Common myeloid progenitor, CD34-positive (primary cell): ENCODE results near the gene DENND10.

ENCODE experiments used
- CTCF ChIA-PET: fragments of 350-600 bp; sonication (Branson Sonifier 250); formaldehyde crosslinking; loops from one replicate; lab custom pipeline; 2021; ENCODE audit warnings: antibody characterized with exemption; lab: Charles Lee
- POLR2A ChIA-PET: fragments of 350-600 bp; sonication (Branson Sonifier 250); formaldehyde crosslinking; loops from one replicate; lab custom pipeline; 2021; ENCODE audit warnings: antibody characterized with exemption; lab: Charles Lee
- DNase-seq, 3 donors: peaks; one replicate each; pipeline versions ENCODE4 v3.0.0 to v3.0.0-alpha.2; 2013
- H3K27ac ChIP-seq, 2 experiments: 1 replicate in 1 of 2; 2 replicates in 1 of 2; pipeline ENCODE4 v1.7.0; 2013; ENCODE audit warnings: inconsistent platforms in 2 of 2, low read length in 2 of 2, mild to moderate bottlenecking in 2 of 2, low read depth in 1 of 2, moderate library complexity in 1 of 2; ENCODE audit not compliant: severe bottlenecking in 2 of 2, insufficient read depth in 1 of 2, poor library complexity in 1 of 2
- H3K27me3 ChIP-seq, 5 experiments: replicated peaks in 2 of 5; 1 replicate in 3 of 5; 2 replicates in 2 of 5; pipeline versions ENCODE4 v1.6.1 to v1.7.0; 2013; ENCODE audit warnings: low read length in 4 of 5, mild to moderate bottlenecking in 2 of 5, moderate library complexity in 2 of 5, inconsistent platforms in 1 of 5; ENCODE audit not compliant: insufficient read depth in 5 of 5, control insufficient read depth in 4 of 5
- H3K36me3 ChIP-seq, 4 experiments: 1 replicate in 2 of 4; 2 replicates in 2 of 4; pipeline versions ENCODE4 v1.6.1 to v1.7.0; 2013; ENCODE audit warnings: low read length in 3 of 4, control low read depth in 1 of 4, mild to moderate bottlenecking in 1 of 4; ENCODE audit not compliant: control insufficient read depth in 4 of 4, insufficient read depth in 4 of 4
- H3K4me1 ChIP-seq, 4 experiments: 1 replicate in 3 of 4; 2 replicates in 1 of 4; pipeline versions ENCODE4 v1.6.1 to v1.7.1; 2013; ENCODE audit warnings: low read length in 3 of 4, mild to moderate bottlenecking in 3 of 4, control low read depth in 1 of 4, inconsistent platforms in 1 of 4, moderate library complexity in 1 of 4; ENCODE audit not compliant: control insufficient read depth in 4 of 4, insufficient read depth in 4 of 4; ENCODE audit errors: control extremely low read depth in 1 of 4
- H3K4me3 ChIP-seq, 7 experiments: 1 replicate in 4 of 7; 2 replicates in 3 of 7; pipeline versions ENCODE4 v1.5.1 to v1.7.0; 2013; ENCODE audit warnings: mild to moderate bottlenecking in 7 of 7, low read length in 6 of 7, moderate library complexity in 6 of 7, inconsistent platforms in 2 of 7, low read depth in 2 of 7, control low read depth in 1 of 7; ENCODE audit not compliant: insufficient read depth in 4 of 7, control insufficient read depth in 1 of 7; ENCODE audit errors: extremely low read depth in 1 of 7
- H3K9me3 ChIP-seq, 5 experiments: 1 replicate in 4 of 5; 2 replicates in 1 of 5; pipeline versions ENCODE4 v1.6.1 to v1.7.1; 2013; ENCODE audit warnings: low read length in 4 of 5, mild to moderate bottlenecking in 2 of 5, inconsistent platforms in 1 of 5, low read depth in 1 of 5, moderate library complexity in 1 of 5; ENCODE audit not compliant: control insufficient read depth in 4 of 5, insufficient read depth in 2 of 5; ENCODE audit errors: control extremely low read depth in 1 of 5
- WGBS: methylation state at CpG from one replicate; pipeline ENCODE4 v1.1.5; 2013; ENCODE audit not compliant: insufficient coverage; 5-methylcytosine and 5-hydroxymethylcytosine counted together

DENND10 gene

GRCh38 chr10:119098576-119098975 lies 5.3 kb upstream of the DENND10 start:
- Histone ChIP-seq H3K4me3 (no peak overlapping the region), H3K9me3 (no peaks in the 10 kb centered on the region), H3K36me3 (no peaks in the 10 kb centered on the region), H3K27ac (no peak overlapping the region), H3K4me1 (peaks cover 0 to 6% (median under 1%) of the 10 kb centered on the region in 4 experiments), H3K27me3 (no peaks in the 10 kb centered on the region)
- CTCF ChIA-PET = no interaction called here
- 94% methylated on average over 2 of the region's 3 CpGs for WGBS
- POLR2A ChIA-PET = no interaction called here
- no peak for DNase-seq

GRCh38 chr10:119100434-119101238 lies 3.3 kb upstream of the DENND10 start:
- peaks cover 4 to 17% (median 10%) of the 10 kb centered on the region in 4 experiments for H3K4me1 ChIP-seq
- POLR2A ChIA-PET = interaction anchor here (0.6 kb wide), 1 partner anchor 433 kb away, joined by 3 read pairs; no protein-coding TSS in a partner anchor
- no peaks in the 10 kb centered on the region for H3K36me3 ChIP-seq
- CTCF ChIA-PET = interaction anchor here (0.7 to 0.9 kb wide), 2 partner anchors 11 to 18 kb away, joined by 3 read pairs; no protein-coding TSS in a partner anchor
- H3K27ac ChIP-seq = no peak overlapping the region
- H3K4me3 ChIP-seq = no peak overlapping the region
- 100% methylated on average over 1 of the region's 3 CpGs for WGBS
- H3K27me3 ChIP-seq = no peaks in the 10 kb centered on the region
- no peaks in the 10 kb centered on the region for H3K9me3 ChIP-seq
- DNase-seq = no peak

GRCh38 chr10:119101366-119102098 lies 2.4 kb upstream of the DENND10 start:
- Histone ChIP-seq H3K9me3 (no peaks in the 10 kb centered on the region), H3K4me1 (peaks cover 4 to 19% (median 11%) of the 10 kb centered on the region in 4 experiments), H3K4me3 (no peak overlapping the region), H3K27me3 (no peaks in the 10 kb centered on the region), H3K27ac (no peak overlapping the region), H3K36me3 (no peaks in the 10 kb centered on the region)
- ChIA-PET POLR2A (interaction anchor here (0.6 kb wide), 1 partner anchor 432 kb away, joined by 3 read pairs; no protein-coding TSS in a partner anchor), CTCF (interaction anchor here (0.6 to 1.0 kb wide), 3 partner anchors 10 to 28 kb away, joined by 3 read pairs; no protein-coding TSS in a partner anchor)
- DNase-seq = no peak
- 94% methylated on average over 7 of the region's 10 CpGs for WGBS

- ChIA-PET CTCF (interaction anchor here (1.6 to 1.9 kb wide), 3 partner anchors 9 to 95 kb away, joined by 3 to 4 read pairs (median 4); no protein-coding TSS in a partner anchor), POLR2A (no interaction called here)
- no peak overlapping the region for H3K27ac ChIP-seq
- H3K9me3 ChIP-seq = no peaks in the 10 kb centered on the region
- WGBS = 98% methylated on average over 7 of the region's 12 CpGs
- peaks cover 4 to 19% (median 11%) of the 10 kb centered on the region in 4 experiments for H3K4me1 ChIP-seq
- H3K4me3 ChIP-seq = no peak overlapping the region
- no peak for DNase-seq
- no peaks in the 10 kb centered on the region for H3K27me3 ChIP-seq
- H3K36me3 ChIP-seq = peaks cover 0 to 4% (median under 1%) of the 10 kb centered on the region in 4 experiments
Observed at GRCh38 chr10:119103241-119103902, 541 bp upstream of the DENND10 start.

GRCh38 chr10:119104654-119105015 lies 722 bp downstream of the DENND10 start:
- peak overlapping the region; percentile 65 to 89 (median 80) for H3K4me3 ChIP-seq
- no peaks in the 10 kb centered on the region for H3K27me3 ChIP-seq
- CTCF ChIA-PET = interaction anchor here (0.9 to 1.7 kb wide), 8 partner anchors 10 to 94 kb away, joined by 3 to 5 read pairs (median 4); no protein-coding TSS in a partner anchor
- 2% methylated on average over 20 of the region's 22 CpGs for WGBS
- POLR2A ChIA-PET = interaction anchor here (0.6 kb wide), 1 partner anchor 9 kb away, joined by 3 read pairs; no protein-coding TSS in a partner anchor
- H3K36me3 ChIP-seq = peaks cover 0 to 15% (median 5%) of the 10 kb centered on the region in 4 experiments
- H3K4me1 ChIP-seq = peaks cover 4 to 19% (median 11%) of the 10 kb centered on the region in 4 experiments
- H3K27ac ChIP-seq = no peak overlapping the region
- no peaks in the 10 kb centered on the region for H3K9me3 ChIP-seq
- no peak for DNase-seq

GRCh38 chr10:119105155-119105554 lies 1.2 kb downstream of the DENND10 start:
- CTCF ChIA-PET = interaction anchor here (0.9 to 1.6 kb wide), 6 partner anchors 12 to 93 kb away, joined by 3 to 4 read pairs (median 4); no protein-coding TSS in a partner anchor
- no peak overlapping the region for H3K27ac ChIP-seq
- no peak for DNase-seq
- 87% methylated on average over 2 of the region's 12 CpGs for WGBS
- H3K4me1 ChIP-seq = peaks cover 4 to 19% (median 11%) of the 10 kb centered on the region in 4 experiments
- POLR2A ChIA-PET = interaction anchor here (0.6 kb wide), 1 partner anchor 9 kb away, joined by 3 read pairs; no protein-coding TSS in a partner anchor
- peak overlapping the region in 5 of 7 experiments; percentile 65 to 89 (median 82) for H3K4me3 ChIP-seq
- no peaks in the 10 kb centered on the region for H3K9me3 ChIP-seq
- no peaks in the 10 kb centered on the region for H3K27me3 ChIP-seq
- peaks cover 0 to 15% (median 6%) of the 10 kb centered on the region in 4 experiments for H3K36me3 ChIP-seq
